ENCODE results near the gene MAP6D1.
A peak's percentile ranks its signal among the peaks of the same experiment; 100 is the strongest.
"Not testable (repeated sequence)": the region's sequence is repeated elsewhere in the genome, so short reads cannot be mapped to it uniquely, and the experiment has no call there.

Gene MAP6D1

DNA sequence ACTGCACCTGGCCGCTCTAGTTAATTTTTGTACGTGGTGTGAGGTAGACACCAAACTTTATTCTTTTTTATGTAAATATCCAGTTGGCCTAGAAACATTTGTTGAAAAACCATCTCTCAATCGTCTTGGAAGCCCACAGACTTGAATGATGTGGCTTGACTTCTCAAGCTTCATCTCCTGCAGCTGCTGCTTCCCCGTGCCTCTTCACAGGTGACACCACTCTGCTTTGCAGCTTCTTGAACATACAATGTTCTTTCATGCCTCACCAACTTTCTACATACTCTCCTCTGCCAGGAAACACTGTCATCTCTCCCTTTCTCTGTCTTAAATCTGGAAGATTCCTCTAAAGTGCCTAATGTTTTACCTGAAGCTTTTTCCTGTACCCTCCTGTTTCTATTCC lies 35.6 kb downstream of the MAP6D1 start:
- DNase-seq (ENCODE audit: extremely low read depth, low read depth), result no peak
- no peak for TF ChIP-seq CTCF (IDR thresholded peaks at IDR 0.05; ENCODE audit: low read depth, low read length)

DNA sequence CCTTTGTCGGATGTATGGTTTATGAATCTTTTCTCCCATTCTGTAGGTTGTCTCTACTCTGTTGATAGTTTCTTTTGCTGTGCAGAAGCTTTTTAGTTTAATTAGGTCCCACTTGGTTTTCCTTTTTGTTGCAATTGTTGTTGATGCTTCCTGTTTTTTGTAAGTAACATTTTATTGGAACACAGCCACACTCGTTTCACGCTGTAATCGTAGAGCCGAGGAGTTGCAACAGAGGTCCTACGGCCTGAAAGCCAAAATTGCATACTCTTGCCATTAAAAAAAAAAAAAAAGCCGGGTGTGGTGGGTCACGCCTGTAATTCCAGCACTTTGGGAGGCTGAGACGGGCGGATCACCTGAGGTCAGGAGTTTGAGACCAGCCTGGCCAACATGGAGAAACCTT lies 40.9 kb downstream of the MAP6D1 start:
- not testable (repeated sequence) for DNase-seq (ENCODE audit: extremely low read depth, low read depth)

DNA sequence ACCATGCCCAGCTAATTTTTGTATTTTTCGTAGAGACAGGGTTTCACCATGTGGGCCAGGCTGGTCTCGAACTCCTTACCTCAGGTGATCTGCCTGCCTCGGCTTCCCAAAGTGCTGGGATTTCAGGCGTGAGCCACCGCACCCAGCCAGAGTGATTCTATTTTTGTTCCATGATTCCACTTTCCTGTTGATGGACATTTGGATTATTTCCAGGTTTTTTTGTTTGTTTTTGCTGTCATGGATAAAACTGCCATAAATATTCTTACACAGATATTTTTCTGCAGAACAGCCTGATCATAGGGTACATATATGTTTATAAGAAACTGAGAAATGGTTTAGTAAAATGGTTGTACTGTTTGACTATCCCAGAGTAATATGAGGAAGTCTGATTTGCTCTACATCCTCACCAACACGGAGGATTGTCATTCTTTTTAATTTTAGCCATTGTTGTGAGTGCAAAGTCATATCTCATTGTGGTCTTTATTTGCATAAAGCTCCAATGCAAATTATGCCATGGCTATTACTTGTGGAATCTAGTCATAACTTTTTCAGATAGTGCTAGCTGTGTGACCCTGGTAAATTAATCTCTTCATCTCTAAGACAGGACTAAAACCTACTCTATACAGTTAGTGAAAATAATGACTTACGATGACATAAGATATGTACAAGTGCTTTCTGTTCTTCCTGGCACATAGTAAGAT lies 42.7 kb downstream of the MAP6D1 start:
- TF ChIP-seq CTCF (IDR thresholded peaks at IDR 0.05; ENCODE audit: low read depth, low read length), result no peak
- DNase-seq (ENCODE audit: extremely low read depth, low read depth), result no peak

- no peak for DNase-seq (ENCODE audit: extremely low read depth, low read depth)
- TF ChIP-seq CTCF (IDR thresholded peaks at IDR 0.05; ENCODE audit: low read depth, low read length), result no peak
Observed at GRCh38 chr3:183781246-183781645, 44.1 kb downstream of the MAP6D1 start.

GRCh38 chr3:183779896-183780465 lies 45.4 kb downstream of the MAP6D1 start:
- no peak for DNase-seq (ENCODE audit: extremely low read depth, low read depth)
- TF ChIP-seq CTCF (IDR thresholded peaks at IDR 0.05; ENCODE audit: low read depth, low read length), result no peak

- no peak for TF ChIP-seq CTCF (IDR thresholded peaks at IDR 0.05; ENCODE audit: low read depth, low read length)
- DNase-seq (ENCODE audit: extremely low read depth, low read depth), result peak; percentile 48
Observed at GRCh38 chr3:183777016-183777618, 48.3 kb downstream of the MAP6D1 start.

GRCh38 chr3:183776451-183776850 lies 48.9 kb downstream of the MAP6D1 start:
- not testable (repeated sequence) for DNase-seq (ENCODE audit: extremely low read depth, low read depth)

DNA sequence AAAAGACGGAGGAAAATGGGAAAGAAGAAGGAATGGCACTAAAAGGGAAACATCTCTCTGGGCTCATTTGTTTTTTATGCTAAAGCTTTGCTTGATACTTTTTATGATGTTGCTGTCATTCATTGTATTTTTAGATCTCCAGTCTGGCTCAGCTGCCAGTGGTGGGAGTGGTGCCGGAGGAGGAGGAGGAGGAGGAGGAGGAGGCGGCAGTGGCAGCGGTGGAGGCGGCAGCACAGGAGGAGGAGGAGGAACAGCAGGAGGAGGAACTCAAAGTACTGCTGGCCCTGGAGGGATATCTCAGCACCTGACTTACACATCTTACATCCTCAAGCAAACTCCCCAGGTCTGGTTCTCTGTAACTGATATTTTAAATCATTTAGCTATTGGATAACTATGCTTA lies 49.6 kb downstream of the MAP6D1 start:
- no peak for TF ChIP-seq CTCF (IDR thresholded peaks at IDR 0.05; ENCODE audit: low read depth, low read length)
- DNase-seq (ENCODE audit: extremely low read depth, low read depth), result no peak
